GM10248 (cell line): ENCODE results near the gene SLC39A3.

ENCODE experiments used
- CTCF ChIA-PET: fragments of 300-600 bp; sonication (Branson Sonifier 250); formaldehyde crosslinking; extraction: SDS; loops from one replicate; lab custom pipeline; 2021; ENCODE audit warnings: antibody characterized with exemption; lab: Yijun Ruan, JAX
- POLR2A ChIA-PET: fragments of 350-650 bp; sonication (Branson Sonifier 250); formaldehyde crosslinking; extraction: SDS; loops from one replicate; lab custom pipeline; 2020; ENCODE audit warnings: antibody characterized with exemption; lab: Yijun Ruan, JAX
- DNase-seq: peaks from one replicate; pipeline ENCODE4 v3.0.0; 2012; ENCODE audit errors: extremely low spot score
- CTCF ChIP-seq: IDR thresholded peaks from 2 replicates; pipeline ENCODE4 v1.5.1; 2012; ENCODE audit warnings: mild to moderate bottlenecking, low read depth; ENCODE audit errors: extremely low read depth, missing control alignments, control extremely low read depth

The SLC39A3 gene

GRCh38 chr19:2758601-2759313 is 18.9 kb upstream of the SLC39A3 start:
- ChIA-PET POLR2A (no interaction called here), CTCF (interaction anchor here (1.1 to 2.7 kb wide), 2 partner anchors 9 to 32 kb away, joined by 3 to 13 read pairs; no protein-coding TSS in a partner anchor)
- no peak for DNase-seq
- TF ChIP-seq CTCF = no peak

GRCh38 chr19:2756921-2757881 is 17.4 kb upstream of the SLC39A3 start:
- TF ChIP-seq CTCF = no peak
- DNase-seq = no peak
- CTCF ChIA-PET = interaction anchor here (0.7 kb wide), 1 partner anchor 109 kb away, joined by 3 read pairs; no protein-coding TSS in a partner anchor
- POLR2A ChIA-PET = no interaction called here

- TF ChIP-seq CTCF = no peak
- no peak for DNase-seq
- CTCF ChIA-PET = no interaction called here
- POLR2A ChIA-PET = no interaction called here
These were observed 16.7 kb upstream of the SLC39A3 start for GRCh38 chr19:2756477-2756876.

GRCh38 chr19:2755811-2756210 is 16.0 kb upstream of the SLC39A3 start:
- DNase-seq = no peak
- POLR2A ChIA-PET = no interaction called here
- TF ChIP-seq CTCF = no peak
- CTCF ChIA-PET = no interaction called here

GRCh38 chr19:2755448-2755705 is 15.6 kb upstream of the SLC39A3 start:
- no peak for TF ChIP-seq CTCF
- POLR2A ChIA-PET = no interaction called here
- CTCF ChIA-PET = no interaction called here
- DNase-seq = no peak

GRCh38 chr19:2754659-2755447 is 15.0 kb upstream of the SLC39A3 start:
- ChIA-PET POLR2A (no interaction called here), CTCF (interaction anchor here (2.9 kb wide), 1 partner anchor 106 kb away, joined by 21 read pairs; no protein-coding TSS in a partner anchor)

More at GRCh38 chr19:2754659-2755447, 15.0 kb upstream of the SLC39A3 start:
- no peak for DNase-seq
- TF ChIP-seq CTCF = no peak
